Stimulated activated naive CD4-positive, alpha-beta T cell treated with Interleukin-2 at 50 U/mL for 16 hours (primary cell): ENCODE results near the gene SEZ6.
A peak's percentile ranks its signal among the peaks of the same experiment; 100 is the strongest.

Experiments used
- DNase-seq: peaks from one replicate; lab custom pipeline; 2025; lab: John Stamatoyannopoulos, UW

Gene SEZ6

GRCh38 chr17:29000973-29001372, 4.9 kb downstream of the SEZ6 start:
- DNase-seq, result no peak

GRCh38 chr17:28999206-28999605, 6.6 kb downstream of the SEZ6 start:
- DNase-seq, result no peak

GRCh38 chr17:28997806-28998205, 8.0 kb downstream of the SEZ6 start:
- no peak for DNase-seq

GRCh38 chr17:28996554-28997096, 9.2 kb downstream of the SEZ6 start:
- DNase-seq, result no peak

GRCh38 chr17:28993645-28994426, 12.0 kb downstream of the SEZ6 start:
- DNase-seq, result no peak

- no peak for DNase-seq
Measured at GRCh38 chr17:28992625-28993600, 12.9 kb downstream of the SEZ6 start.

GRCh38 chr17:28992185-28992584, 13.6 kb downstream of the SEZ6 start:
- no peak for DNase-seq

- DNase-seq, result no peak
Measured at GRCh38 chr17:28991779-28992178, 14.1 kb downstream of the SEZ6 start.

- no peak for DNase-seq
Measured at GRCh38 chr17:28989028-28989427, 16.8 kb downstream of the SEZ6 start.

GRCh38 chr17:28988475-28988874, 17.4 kb downstream of the SEZ6 start:
- DNase-seq, result no peak

GRCh38 chr17:28986714-28987655, 18.8 kb downstream of the SEZ6 start:
- no peak for DNase-seq

GRCh38 chr17:28985950-28986713, 19.7 kb downstream of the SEZ6 start:
- DNase-seq, result no peak

- DNase-seq, result no peak
Measured at GRCh38 chr17:28983286-28984230, 22.3 kb downstream of the SEZ6 start.

GRCh38 chr17:28982131-28982793, 23.6 kb downstream of the SEZ6 start:
- DNase-seq, result peak; percentile 31

- DNase-seq, result no peak
Measured at GRCh38 chr17:28978356-28978964, 27.4 kb downstream of the SEZ6 start.

- DNase-seq, result no peak
Measured at GRCh38 chr17:28977659-28978355, 28.0 kb downstream of the SEZ6 start.

- DNase-seq, result no peak
Measured at GRCh38 chr17:28975646-28976045, 30.2 kb downstream of the SEZ6 start.

GRCh38 chr17:28975031-28975430, 30.8 kb downstream of the SEZ6 start:
- no peak for DNase-seq
